Measurements from ENCODE around the gene CPEB1.

CPEB1 gene

GRCh38 chr15:82580713-82581112 is 66.5 kb downstream of the CPEB1 start:
- DNase-seq = no peak

GRCh38 chr15:82575335-82575734 is 71.8 kb downstream of the CPEB1 start:
- DNase-seq = no peak

- DNase-seq = no peak
Observed at GRCh38 chr15:82572986-82573385, 74.2 kb downstream of the CPEB1 start.

DNA sequence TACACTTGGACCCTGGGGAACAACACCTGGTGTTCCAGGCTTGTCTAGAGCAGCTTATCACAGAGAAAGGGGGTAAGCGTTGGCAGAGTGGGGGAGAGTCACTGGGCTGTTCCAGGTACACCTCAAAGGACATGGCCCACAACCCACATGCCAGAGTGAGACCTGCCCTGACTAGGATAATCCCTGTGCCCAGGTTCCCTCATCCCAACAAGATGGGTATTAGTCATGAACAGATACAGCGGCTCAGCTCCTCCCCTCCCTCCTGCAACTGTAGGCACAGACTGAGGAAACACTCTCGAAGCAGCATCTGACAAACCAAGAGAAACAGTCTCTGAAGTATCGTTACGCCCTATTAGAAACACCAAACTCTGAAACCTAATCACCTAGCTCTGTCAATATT is 74.9 kb downstream of the CPEB1 start:
- no peak for DNase-seq

DNA sequence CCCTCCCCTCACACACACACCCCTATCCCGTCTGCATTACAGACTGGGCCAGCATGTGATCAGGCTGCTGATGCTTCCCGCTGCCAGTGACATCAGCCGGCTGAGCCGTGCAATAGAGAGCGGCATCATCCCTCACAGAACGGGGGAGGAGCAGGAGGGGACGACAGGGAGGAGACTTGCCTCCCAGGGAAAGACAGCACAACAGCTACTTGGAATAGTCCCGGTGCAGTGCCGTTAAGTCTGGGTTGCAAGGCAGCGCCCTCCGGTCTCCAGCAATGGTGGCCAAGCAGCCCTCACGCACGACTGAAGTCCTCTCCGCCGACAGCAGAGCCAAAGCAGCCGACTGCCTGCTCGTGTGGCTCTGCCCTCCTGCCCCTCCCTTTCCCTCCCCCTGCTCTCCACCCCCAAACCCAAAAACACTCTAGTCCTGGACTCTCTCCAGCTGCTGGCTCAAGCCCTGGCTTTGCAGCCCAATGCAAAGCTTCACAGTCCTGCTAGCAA is 75.4 kb downstream of the CPEB1 start:
- peak in 2 of 3 experiments; percentile 10 to 40 for DNase-seq

GRCh38 chr15:82570721-82571508 is 76.2 kb downstream of the CPEB1 start:
- no peak for DNase-seq

GRCh38 chr15:82569834-82570233 is 77.3 kb downstream of the CPEB1 start:
- no peak for DNase-seq

DNA sequence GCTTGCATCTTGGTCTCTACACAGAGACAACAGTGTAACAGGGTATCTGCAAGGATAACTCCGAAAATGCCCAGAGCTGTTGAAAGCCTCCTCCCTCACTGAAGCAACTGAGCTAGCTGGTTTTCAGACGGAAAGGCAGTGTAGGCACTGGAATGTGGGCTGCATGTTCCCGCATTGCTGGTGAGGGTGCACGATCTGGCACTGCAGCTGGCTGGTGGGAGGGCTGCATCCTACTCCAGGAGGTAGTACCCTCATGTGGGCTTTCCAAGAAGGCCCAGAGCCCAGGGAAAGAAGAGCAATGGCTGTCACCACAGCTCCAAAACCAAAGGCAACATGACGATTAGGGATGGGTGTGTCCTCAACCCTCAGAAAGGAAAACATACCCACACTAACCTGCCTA is 78.2 kb downstream of the CPEB1 start:
- DNase-seq = no peak

GRCh38 chr15:82567661-82568060 is 79.5 kb downstream of the CPEB1 start:
- DNase-seq = no peak

DNA sequence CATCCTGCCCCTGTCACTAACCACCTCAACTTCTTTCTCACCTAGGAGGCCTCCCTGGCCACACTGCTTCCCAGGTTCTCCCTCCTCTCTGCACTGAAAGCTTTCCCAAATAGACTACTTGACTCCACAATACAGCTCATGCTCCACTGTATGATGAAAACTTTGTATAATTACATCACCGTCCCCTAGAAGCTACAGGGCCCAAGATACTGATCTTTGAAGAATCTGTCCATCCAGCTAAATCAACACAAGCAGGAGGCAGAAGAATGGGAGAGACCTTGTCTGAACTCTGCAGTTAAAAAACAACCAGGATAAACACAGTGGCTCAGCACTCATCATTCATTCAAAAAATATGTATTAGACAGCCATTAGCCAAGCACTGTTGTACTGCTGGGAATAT is 80.5 kb downstream of the CPEB1 start:
- no peak for DNase-seq

DNA sequence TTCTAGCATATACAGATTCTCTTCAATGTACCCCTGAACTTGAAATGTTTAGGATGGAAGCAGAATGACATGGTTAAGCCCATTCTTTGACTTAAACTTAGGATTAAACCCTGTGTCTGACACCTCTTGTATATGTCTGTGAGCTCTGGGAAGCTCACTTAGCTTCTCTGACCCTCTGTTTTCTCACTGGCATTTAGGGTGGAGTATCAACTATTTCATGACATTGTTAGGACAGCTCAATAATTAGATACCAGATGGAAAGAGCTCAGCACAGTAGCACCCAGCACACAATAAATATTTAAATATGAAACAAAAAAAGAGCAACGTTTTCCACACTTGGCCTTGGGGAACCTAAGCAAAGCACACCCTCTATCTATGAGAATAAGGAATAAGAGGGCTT is 88.7 kb downstream of the CPEB1 start:
- no peak for DNase-seq

DNA sequence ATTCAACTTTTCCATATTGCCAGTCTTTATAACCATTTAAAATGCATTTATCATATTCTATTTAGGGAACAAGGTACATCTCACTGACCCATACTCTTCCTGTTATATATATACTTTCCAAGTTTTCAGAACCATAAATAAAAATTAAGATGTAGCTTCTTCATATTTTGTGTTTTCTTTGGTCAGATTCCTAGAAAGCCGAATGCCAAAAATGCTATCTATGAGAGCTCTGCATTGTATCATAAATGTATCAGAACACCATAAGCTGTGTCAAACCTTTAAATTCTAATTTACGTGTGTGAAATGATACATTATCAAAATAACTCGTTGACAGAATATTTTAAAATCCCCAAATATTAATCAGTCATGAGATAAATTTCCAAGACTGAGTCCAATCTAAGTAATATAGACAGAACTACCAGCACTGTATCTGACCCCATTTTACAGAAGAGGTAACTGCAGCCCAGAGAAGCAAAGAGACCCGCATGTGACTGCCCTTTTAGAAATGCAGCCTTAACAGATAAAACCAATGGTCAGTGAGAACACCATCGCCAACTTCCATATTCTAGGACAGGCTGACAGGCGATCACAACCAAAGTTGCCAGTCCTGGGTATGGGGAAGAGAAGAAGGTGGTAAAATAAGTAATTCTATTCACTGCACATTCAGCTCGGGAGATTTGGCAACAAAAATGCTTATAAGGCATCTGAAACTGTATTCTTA is 90.7 kb downstream of the CPEB1 start:
- DNase-seq = no peak

- DNase-seq = no peak
Observed at GRCh38 chr15:82554849-82555248, 92.3 kb downstream of the CPEB1 start.

DNA sequence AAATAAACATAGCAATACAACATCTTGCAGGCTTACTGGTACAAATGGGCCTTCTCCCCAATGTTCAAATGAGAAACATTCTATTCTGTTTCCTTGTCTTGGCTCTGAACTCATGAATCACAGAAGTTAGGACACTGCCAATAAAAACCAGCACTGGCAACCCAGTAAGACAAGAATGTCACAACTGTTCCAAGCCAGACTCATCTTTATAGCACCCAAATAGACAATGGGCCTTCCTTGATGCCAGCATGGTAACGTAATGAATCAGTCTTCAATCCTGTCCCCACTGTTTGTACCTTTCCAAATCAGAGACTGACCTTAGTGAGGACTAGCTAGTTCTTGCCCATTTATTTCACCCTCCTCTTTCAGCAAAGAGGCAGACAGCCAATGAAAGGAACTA is 92.8 kb downstream of the CPEB1 start:
- DNase-seq = no peak

- no peak for DNase-seq
Observed at GRCh38 chr15:82553846-82554245, 93.3 kb downstream of the CPEB1 start.

- DNase-seq = no peak
Observed at GRCh38 chr15:82552861-82553260, 94.3 kb downstream of the CPEB1 start.

DNA sequence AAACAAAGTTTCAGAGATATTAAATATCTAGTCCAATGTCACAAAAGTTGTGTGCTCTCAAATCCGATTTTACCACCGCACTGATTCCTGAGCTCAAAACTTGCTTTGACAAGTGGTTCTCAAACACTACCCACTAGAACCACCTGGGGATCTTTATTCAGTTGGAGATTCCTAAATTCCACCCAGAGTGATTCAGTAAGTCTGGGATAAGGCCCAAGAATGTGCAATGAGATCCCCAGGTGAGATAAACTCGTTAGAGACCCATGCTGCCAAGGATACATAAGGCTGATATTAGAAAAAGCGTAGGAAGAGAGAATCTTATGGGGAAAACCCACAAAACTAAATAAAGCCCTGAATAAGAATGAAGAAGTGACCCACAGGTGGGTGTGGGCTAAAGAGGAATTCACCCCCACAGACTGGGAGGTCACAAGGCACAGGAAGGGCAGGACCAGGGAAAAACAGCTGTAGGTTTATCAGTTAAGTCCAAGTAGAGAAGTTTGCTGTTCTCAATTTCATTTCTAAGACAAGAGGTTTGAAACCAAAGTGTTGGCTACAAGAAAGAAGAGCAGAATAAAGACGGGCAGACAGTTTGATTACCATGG is 95.4 kb downstream of the CPEB1 start:
- DNase-seq = no peak

- no peak for DNase-seq
Observed at GRCh38 chr15:82549199-82549665, 97.9 kb downstream of the CPEB1 start.

DNA sequence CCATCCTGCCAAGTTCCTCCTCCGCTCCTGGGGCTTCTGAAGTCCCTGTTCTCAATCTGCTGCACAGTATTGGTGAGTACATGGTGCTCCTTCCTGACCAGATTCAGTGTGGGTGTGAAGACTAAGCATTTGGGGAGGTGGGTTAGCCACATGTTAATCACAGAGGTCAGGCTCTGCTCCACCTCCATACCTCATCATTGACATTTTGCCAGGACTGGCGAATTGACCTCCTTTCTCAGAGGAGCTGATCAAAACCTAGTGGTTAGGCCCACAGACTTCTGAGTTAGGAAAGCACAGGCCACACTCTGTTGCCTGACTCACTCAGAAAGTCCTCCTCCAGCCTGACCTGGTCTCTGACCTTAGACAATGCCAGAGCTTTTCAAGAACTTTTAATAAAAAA is 98.5 kb downstream of the CPEB1 start:
- DNase-seq = no peak

- DNase-seq = no peak
Observed at GRCh38 chr15:82545478-82545877, 101.7 kb downstream of the CPEB1 start.

- DNase-seq = no peak
Observed at GRCh38 chr15:82545002-82545401, 102.2 kb downstream of the CPEB1 start.

GRCh38 chr15:82544431-82544830 is 102.7 kb downstream of the CPEB1 start:
- DNase-seq = no peak

DNA sequence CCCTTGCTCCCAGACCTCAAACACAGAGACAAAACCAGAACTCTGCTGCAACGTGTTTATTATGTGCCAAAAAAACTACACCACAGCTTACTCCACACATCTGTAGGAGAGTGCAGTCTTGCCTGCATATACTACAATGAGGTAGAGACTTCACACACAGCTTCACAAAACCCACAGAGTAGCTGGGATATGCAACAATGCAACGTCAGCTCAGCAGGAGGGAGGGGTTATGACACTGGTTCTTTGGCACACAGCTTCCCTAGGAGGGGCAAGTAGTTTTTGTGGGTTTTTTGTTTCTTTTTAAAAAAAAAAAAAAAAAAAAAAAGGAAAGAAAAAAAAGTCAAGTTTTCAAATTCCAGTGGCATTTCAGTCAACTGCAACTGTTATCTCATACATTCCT is 104.0 kb downstream of the CPEB1 start:
- DNase-seq = no peak

GRCh38 chr15:82540984-82541431 is 106.2 kb downstream of the CPEB1 start:
- DNase-seq = no peak

Measured in NCI-H1417 (cell line).